Breast epithelium (tissue), 3 donors: ENCODE data around the gene MKKS.

Source experiments
- CTCF ChIP-seq, 3 donors: fragments of 450-650 bp; IDR thresholded peaks; one replicate each; pipeline ENCODE4 v1.5.1; 2016 to 2017; ENCODE audit warnings: antibody characterized with exemption in 3 of 3, mild to moderate bottlenecking in 3 of 3, moderate library complexity in 3 of 3
- POLR2A ChIP-seq: fragments of 450-650 bp; IDR thresholded peaks from one replicate; pipeline ENCODE4 v1.6.1; 2016; ENCODE audit warnings: antibody characterized with exemption, mild to moderate bottlenecking, moderate library complexity

DNA sequence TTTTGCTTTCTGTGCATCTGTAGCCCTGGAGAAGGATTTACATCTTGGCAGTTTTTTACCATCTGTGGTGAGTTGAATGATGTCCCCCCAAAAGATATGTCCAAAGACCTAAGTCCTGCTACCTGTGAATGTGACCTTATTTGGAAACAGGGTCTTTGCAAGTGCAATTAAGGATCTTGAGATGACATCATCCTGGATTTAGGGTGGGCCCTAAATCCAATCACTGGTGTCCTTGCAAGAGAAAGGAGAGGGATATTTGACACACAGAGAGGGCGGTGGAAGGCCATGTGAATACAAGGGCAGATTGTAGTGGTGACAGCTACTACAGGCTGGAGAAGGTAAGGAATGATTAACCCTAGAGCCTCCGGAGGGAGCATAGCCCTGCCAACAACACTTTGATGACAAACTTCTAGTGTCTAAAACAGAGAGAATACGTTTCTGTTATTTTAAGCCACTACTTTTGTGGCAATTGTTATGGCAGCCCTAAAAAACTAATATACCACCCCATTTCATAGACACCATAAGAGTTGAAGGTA, 35.1 kb downstream of the MKKS start:
- TF ChIP-seq CTCF (IDR thresholded peaks at IDR 0.05) (no peak), POLR2A (no peak)
